Measurements from ENCODE around the gene UBQLN4. TPM values are rescaled to one million over a fixed set of nuclear protein-coding genes. Genes with fewer than 3 reads are reported as not detected.

Gene UBQLN4
- total and polyA plus RNA-seq, 9 of the 15 experiments (the other 6 are each of a cell fraction or from before 2014, with no cell fraction given), result 13.5 to 65.5 (median 37.0) TPM

DNA sequence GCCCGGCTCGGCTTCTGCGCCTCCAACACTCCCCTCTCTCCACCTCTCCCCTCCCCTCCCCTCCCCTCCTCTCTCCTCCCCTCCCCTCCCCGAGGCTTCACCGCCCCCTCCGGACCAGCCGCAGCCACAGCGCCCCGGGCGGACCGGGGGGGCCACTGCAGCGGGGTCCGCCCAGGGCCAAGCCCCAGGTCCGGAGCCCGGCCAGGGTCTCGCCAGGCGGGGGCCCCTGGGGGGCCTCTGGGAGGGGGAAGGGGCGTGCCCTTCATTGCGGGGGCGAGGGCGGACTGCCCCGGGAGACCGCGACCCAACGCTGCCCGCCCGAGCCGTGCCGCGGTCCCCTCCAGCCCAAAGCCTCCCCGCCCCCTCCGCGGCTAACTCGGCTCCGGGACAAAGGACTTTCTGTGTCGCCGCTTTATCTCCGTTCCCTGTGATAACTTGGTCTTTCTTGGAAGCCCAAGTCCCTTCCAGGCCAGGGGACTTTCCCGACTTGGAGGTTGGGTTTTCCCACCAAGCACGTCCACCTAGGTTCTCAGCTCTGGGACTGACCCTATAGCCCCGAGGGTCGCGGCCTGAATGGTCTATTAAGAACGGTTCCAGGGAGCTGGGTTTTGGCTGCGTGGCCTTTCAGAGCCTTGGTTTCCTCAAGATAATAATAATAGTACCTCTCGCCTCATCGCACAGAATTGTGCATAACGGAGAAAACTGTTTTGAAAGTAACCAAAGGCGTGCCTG is at the start of gene UBQLN4 (continued):
- TF ChIP-seq, protein P1, sequence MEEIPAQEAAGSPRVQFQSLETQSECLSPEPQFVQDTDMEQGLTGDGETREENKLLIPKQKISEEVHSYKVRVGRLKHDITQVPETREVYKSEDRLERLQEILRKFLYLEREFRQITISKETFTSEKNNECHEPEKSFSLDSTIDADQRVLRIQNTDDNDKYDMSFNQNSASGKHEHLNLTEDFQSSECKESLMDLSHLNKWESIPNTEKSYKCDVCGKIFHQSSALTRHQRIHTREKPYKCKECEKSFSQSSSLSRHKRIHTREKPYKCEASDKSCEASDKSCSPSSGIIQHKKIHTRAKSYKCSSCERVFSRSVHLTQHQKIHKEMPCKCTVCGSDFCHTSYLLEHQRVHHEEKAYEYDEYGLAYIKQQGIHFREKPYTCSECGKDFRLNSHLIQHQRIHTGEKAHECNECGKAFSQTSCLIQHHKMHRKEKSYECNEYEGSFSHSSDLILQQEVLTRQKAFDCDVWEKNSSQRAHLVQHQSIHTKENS (CRISPR knock-in tag; IDR thresholded peaks at IDR 0.05), result no peak
- no peak for TF ChIP-seq PRMT5 (CRISPR knock-in tag; IDR thresholded peaks at IDR 0.05)
- peak; percentile 27; the same call in 1 of the 2 replicates for TF ChIP-seq CREM (IDR thresholded peaks at IDR 0.05; ENCODE audit: low read depth)
- TF ChIP-seq SIN3B (IDR thresholded peaks at IDR 0.05; ENCODE audit: low read depth), result no peak
- 0 out of 2 replicates have a peak, but pooled peaks have one; percentile 1 for TF ChIP-seq SUPT5H (IDR thresholded peaks at IDR 0.05)
- TF ChIP-seq, protein P2, sequence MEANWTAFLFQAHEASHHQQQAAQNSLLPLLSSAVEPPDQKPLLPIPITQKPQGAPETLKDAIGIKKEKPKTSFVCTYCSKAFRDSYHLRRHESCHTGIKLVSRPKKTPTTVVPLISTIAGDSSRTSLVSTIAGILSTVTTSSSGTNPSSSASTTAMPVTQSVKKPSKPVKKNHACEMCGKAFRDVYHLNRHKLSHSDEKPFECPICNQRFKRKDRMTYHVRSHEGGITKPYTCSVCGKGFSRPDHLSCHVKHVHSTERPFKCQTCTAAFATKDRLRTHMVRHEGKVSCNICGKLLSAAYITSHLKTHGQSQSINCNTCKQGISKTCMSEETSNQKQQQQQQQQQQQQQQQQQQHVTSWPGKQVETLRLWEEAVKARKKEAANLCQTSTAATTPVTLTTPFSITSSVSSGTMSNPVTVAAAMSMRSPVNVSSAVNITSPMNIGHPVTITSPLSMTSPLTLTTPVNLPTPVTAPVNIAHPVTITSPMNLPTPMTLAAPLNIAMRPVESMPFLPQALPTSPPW (CRISPR knock-in tag; IDR thresholded peaks at IDR 0.05), result peak; percentile 95
- TF ChIP-seq ETV5 (CRISPR knock-in tag; IDR thresholded peaks at IDR 0.05; ENCODE audit: low read depth), result peak; percentile 35; the same call in 1 of the 2 replicates
- no peak for TF ChIP-seq SRSF7 (optimal IDR thresholded peaks at IDR 0.05; ENCODE audit: low read depth, low read length)
- TF ChIP-seq, protein P3, sequence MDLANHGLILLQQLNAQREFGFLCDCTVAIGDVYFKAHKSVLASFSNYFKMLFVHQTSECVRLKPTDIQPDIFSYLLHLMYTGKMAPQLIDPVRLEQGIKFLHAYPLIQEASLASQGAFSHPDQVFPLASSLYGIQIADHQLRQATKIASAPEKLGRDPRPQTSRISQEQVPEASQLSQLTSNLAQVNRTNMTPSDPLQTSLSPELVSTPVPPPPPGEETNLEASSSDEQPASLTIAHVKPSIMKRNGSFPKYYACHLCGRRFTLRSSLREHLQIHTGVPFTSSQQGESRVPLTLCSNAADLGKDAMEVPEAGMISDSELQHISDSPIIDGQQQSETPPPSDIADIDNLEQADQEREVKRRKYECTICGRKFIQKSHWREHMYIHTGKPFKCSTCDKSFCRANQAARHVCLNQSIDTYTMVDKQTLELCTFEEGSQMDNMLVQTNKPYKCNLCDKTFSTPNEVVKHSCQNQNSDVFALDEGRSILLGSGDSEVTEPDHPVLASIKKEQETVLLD (IDR thresholded peaks at IDR 0.05), result peak; percentile 13; the same call in 1 of the 2 replicates
- peak; percentile 32 for TF ChIP-seq SMARCA4 (IDR thresholded peaks at IDR 0.05)
- TF ChIP-seq POLR2A (conservative IDR thresholded peaks at IDR 0.05), result peak; percentile 60; the same call in 1 of the 2 replicates
- peak; percentile 86 for TF ChIP-seq BRD4 (IDR thresholded peaks at IDR 0.05)
- peak; percentile 27 for TF ChIP-seq SAP30 (IDR thresholded peaks at IDR 0.05; ENCODE audit: borderline replicate concordance, insufficient read depth, low read depth, low read length, poor library complexity, severe bottlenecking)
- TF ChIP-seq ELF1 (tag; IDR thresholded peaks at IDR 0.05), result no peak
- TF ChIP-seq MAZ (CRISPR knock-in tag; conservative IDR thresholded peaks at IDR 0.05 in 1 of 2, IDR thresholded peaks at IDR 0.05 in 1 of 2), result peak; percentile 50 to 75; a peak in 3 of 4 replicates
- TF ChIP-seq, protein P4, sequence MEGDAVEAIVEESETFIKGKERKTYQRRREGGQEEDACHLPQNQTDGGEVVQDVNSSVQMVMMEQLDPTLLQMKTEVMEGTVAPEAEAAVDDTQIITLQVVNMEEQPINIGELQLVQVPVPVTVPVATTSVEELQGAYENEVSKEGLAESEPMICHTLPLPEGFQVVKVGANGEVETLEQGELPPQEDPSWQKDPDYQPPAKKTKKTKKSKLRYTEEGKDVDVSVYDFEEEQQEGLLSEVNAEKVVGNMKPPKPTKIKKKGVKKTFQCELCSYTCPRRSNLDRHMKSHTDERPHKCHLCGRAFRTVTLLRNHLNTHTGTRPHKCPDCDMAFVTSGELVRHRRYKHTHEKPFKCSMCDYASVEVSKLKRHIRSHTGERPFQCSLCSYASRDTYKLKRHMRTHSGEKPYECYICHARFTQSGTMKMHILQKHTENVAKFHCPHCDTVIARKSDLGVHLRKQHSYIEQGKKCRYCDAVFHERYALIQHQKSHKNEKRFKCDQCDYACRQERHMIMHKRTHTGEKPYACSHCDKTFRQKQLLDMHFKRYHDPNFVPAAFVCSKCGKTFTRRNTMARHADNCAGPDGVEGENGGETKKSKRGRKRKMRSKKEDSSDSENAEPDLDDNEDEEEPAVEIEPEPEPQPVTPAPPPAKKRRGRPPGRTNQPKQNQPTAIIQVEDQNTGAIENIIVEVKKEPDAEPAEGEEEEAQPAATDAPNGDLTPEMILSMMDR (IDR thresholded peaks at IDR 0.05 in 2 of 3, conservative IDR thresholded peaks at IDR 0.05 in 1 of 3; ENCODE audit: insufficient read depth in 2 of 3, low read depth in 1 of 3, low read length in 3 of 3), result peak; percentile 48 to 78 (median 64); a peak in 5 of 6 replicates
- TF ChIP-seq POLR2H (tag; IDR thresholded peaks at IDR 0.05; ENCODE audit: low read depth), result 0 out of 2 replicates have a peak, but pooled peaks have one; percentile 12
- TF ChIP-seq BRD9 (IDR thresholded peaks at IDR 0.05; ENCODE audit: low read depth, partially characterized antibody), result peak; percentile 81
- peak; percentile 34; the same call in 1 of the 2 replicates for TF ChIP-seq CHD2 (IDR thresholded peaks at IDR 0.05; ENCODE audit: low read depth, low read length)
- peak; percentile 38 for TF ChIP-seq HCFC1 (IDR thresholded peaks at IDR 0.05; ENCODE audit: low read depth, low read length)
- TF ChIP-seq ZNF764 (CRISPR knock-in tag; IDR thresholded peaks at IDR 0.05; ENCODE audit: low read depth), result 0 out of 2 replicates have a peak, but pooled peaks have one; percentile 3
- TF ChIP-seq, protein P5, sequence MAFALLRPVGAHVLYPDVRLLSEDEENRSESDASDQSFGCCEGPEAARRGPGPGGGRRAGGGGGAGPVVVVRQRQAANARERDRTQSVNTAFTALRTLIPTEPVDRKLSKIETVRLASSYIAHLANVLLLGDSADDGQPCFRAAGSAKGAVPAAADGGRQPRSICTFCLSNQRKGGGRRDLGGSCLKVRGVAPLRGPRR (CRISPR knock-in tag; IDR thresholded peaks at IDR 0.05), result 0 out of 2 replicates have a peak, but pooled peaks have one; percentile 60
